KOPT-K1 (cell line): ENCODE results near the gene GABRD.

Experiments used
- H3K27ac ChIP-seq: fragments of 200-600 bp; sonication (generic); 2 replicates; pipeline ENCODE4 v1.5.1; 2016; ENCODE audit warnings: antibody characterized with exemption, mild to moderate bottlenecking, low read depth, low read length; ENCODE audit not compliant: poor library complexity, severe bottlenecking
- H3K36me3 ChIP-seq: fragments of 200-600 bp; sonication (generic); 2 replicates; pipeline ENCODE4 v1.5.1; 2017; ENCODE audit warnings: antibody characterized with exemption, mild to moderate bottlenecking, low read length, moderate library complexity; ENCODE audit not compliant: insufficient read depth
- H3K9me3 ChIP-seq: fragments of 200-600 bp; sonication (generic); 2 replicates; pipeline ENCODE4 v1.5.1; 2017; ENCODE audit warnings: antibody characterized with exemption, low read length, mild to moderate bottlenecking; ENCODE audit not compliant: insufficient read depth, poor library complexity, severe bottlenecking

GABRD gene

DNA sequence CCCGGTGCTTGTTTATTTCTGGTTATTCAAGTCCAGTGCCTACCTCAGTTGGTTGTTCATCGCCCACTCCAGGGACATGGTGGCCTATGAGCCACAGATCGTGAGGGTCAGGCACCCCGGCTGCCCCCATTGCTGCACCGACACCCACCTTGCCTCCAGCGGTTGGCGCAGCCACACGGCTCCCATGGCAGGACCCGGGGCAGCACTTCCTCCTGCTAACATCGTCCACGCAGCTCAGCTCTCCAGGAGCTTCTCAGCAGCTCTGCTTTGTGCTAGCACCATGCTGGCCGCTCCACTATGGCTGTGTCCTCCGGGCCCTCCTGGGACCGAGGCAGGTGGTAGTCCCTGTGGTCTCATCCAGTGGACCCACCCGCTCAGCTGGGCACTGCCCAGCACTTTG, 17.1 kb downstream of the GABRD start:
- Histone ChIP-seq H3K27ac (no peak overlapping the region), H3K36me3 (no peaks in the 10 kb centered on the region), H3K9me3 (no peaks in the 10 kb centered on the region)

GRCh38 chr1:2037314-2037979, 18.3 kb downstream of the GABRD start:
- Histone ChIP-seq H3K36me3 (no peaks in the 10 kb centered on the region), H3K27ac (no peak overlapping the region), H3K9me3 (no peaks in the 10 kb centered on the region)

GRCh38 chr1:2038229-2038628, 19.1 kb downstream of the GABRD start:
- no peaks in the 10 kb centered on the region for H3K9me3 ChIP-seq

GRCh38 chr1:2039251-2039650, 20.1 kb downstream of the GABRD start:
- Histone ChIP-seq H3K27ac (no peak overlapping the region), H3K9me3 (no peaks in the 10 kb centered on the region), H3K36me3 (no peaks in the 10 kb centered on the region)

More at GRCh38 chr1:2038229-2038628, 19.1 kb downstream of the GABRD start:
- no peak overlapping the region for H3K27ac ChIP-seq
- no peaks in the 10 kb centered on the region for H3K36me3 ChIP-seq

- Histone ChIP-seq H3K36me3 (no peaks in the 10 kb centered on the region), H3K9me3 (no peaks in the 10 kb centered on the region), H3K27ac (no peak overlapping the region)
These were observed 22.2 kb downstream of the GABRD start for GRCh38 chr1:2041305-2041704.

- Histone ChIP-seq H3K27ac (no peak overlapping the region), H3K36me3 (no peaks in the 10 kb centered on the region), H3K9me3 (no peaks in the 10 kb centered on the region)
These were observed 22.7 kb downstream of the GABRD start for GRCh38 chr1:2041887-2042286.

DNA sequence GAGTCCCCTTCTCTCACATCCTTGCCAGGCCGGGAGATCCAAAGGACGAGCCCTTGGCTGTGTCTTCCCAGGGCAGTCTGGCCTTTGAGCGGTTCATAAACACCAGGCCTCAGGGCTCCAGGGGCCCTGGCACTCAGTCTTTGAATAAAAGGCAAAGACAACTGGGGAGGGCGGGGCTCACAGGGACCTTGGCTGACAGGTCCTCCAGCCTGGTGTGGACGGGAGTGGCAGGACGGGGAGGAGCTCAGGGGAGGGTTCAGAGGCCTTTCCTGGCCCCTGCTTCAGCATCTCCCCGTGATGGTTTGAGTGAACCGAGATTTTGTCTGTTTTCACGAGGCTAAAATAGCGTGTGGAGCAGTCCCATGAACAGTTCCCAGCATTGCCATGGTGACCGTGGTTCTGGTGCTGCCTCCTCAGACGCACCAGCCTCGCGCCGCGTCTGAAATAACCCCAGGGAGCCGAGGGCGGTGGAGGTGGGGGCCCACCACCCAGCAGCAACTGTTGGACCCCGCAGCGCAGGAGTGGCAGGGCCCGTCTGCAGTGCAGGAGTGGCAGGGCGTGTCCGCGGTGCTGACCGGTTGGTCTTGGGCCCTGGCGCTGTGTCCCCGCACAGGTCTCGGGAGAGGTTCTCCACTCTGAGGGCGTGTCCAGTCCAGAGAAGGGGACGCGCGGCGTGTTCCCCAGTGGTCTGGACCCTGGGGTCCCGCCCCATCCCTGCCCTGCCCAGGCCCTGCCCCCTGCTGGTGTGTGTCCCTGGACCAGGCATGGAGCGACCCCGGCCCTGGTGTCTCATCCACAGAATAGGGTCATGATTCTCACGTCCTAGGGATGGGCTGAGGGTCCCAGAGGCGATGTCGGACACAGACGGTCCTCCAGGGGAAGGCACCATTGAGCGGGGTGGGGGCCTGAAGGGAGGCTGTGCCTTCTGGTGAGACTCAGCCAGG, 24.0 kb downstream of the GABRD start:
- no peaks in the 10 kb centered on the region for H3K9me3 ChIP-seq
- no peak overlapping the region for H3K27ac ChIP-seq
- no peaks in the 10 kb centered on the region for H3K36me3 ChIP-seq

DNA sequence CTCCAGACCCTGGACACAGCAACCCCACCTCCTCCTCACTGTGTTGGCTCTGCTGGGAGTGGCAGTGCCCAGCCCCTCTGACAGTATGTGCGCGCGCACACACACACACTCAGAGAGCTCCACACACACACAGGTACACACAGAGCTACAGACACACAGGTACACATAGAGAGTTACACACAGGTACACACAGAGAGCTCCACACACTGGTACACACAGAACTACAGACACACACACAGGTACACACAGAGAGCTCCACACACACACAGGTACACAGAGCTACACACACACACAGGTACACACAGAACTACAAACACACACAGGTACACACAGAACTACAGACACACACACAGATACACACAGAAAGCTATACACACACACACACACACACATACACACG, 24.7 kb downstream of the GABRD start:
- Histone ChIP-seq H3K36me3 (no peaks in the 10 kb centered on the region), H3K27ac (no peak overlapping the region), H3K9me3 (no peaks in the 10 kb centered on the region)

DNA sequence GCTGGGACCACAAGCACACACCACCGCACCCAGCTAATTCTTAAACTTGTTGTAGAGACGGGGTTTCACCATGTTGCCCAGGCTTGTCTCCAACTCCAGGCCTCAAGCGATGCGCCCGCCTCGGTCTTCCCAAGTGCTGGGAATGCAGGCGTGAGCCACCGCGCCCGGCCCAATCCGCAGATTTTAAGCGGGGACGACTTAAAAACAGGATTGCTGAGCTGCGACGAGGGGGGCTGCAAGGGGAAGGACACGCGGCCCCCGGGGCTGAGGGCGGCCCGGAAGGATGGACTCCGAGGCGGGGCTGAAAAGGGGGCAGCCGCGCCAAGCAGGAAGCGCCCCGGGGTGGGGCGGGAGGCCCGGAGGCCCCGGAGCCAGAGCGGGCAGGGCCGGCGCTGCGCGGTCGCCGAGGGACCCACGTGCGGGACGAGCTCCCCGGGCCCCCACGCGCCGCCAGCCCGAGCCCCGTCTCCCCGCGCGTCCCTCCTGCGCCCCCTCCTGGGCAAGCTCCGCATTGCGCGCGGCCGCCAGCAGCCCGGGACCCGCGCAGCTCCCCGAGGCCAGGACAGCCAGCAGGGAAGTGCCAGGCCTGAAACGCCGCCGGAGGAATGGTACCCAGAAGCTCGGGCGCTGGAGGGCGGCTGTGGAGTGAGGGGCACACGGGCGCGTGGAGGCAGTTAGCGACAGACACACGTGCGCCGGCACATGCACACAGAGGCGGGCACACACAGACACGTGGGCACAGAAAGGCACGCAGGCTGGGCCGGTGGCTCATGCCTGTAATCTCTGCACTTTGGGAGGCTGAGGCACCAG, 25.6 kb downstream of the GABRD start:
- Histone ChIP-seq H3K36me3 (no peaks in the 10 kb centered on the region), H3K27ac (no peak overlapping the region), H3K9me3 (no peaks in the 10 kb centered on the region)

DNA sequence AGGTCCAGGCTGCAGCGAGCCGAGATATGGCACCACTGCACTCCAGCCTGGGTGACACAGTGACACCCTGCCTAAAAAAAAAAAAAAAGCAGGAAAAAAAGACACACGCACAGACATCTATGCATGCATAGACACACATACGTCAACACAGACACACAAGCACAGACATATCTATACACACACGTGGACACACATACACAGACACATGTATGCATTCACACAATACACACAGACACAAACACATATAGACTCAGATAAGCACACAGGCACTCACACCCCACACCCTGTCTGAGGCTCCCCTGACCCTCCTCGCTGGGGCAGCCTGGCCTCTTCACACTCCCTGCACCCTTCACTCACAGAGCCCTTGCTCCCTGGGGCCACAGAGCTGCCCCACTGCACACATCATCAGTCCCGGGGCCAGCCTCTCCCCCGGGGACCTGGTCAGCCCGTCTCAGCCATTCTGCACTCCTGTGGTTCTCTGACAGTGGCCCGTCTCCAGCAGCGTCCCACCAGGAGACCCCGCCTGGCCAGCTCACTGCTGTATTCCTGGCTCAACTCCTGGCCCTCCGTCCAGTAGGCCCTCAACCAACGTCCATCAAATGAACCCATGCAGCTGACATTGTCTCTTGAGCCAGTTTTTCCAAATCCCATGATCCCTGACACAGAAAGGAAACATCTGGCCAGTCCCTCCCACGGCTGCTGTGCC, 26.5 kb downstream of the GABRD start:
- Histone ChIP-seq H3K27ac (no peak overlapping the region), H3K9me3 (no peaks in the 10 kb centered on the region), H3K36me3 (no peaks in the 10 kb centered on the region)

- Histone ChIP-seq H3K9me3 (no peaks in the 10 kb centered on the region), H3K27ac (no peak overlapping the region), H3K36me3 (no peaks in the 10 kb centered on the region)
These were observed 27.2 kb downstream of the GABRD start for GRCh38 chr1:2046174-2046917.

GRCh38 chr1:2046953-2047748, 28.0 kb downstream of the GABRD start:
- H3K9me3 ChIP-seq, result no peaks in the 10 kb centered on the region
- no peak overlapping the region for H3K27ac ChIP-seq

More at GRCh38 chr1:2046953-2047748, 28.0 kb downstream of the GABRD start:
- H3K36me3 ChIP-seq, result no peaks in the 10 kb centered on the region
